GM12878 (cell line): ENCODE data around the gene STARD4. TPM values are rescaled to one million over a fixed set of nuclear protein-coding genes. Genes with fewer than 3 reads are reported as not detected.
A peak's percentile ranks its signal among the peaks of the same experiment; 100 is the strongest.

ENCODE experiments used
- CBFB ChIP-seq: IDR thresholded peaks from 2 replicates; pipeline ENCODE4 v1.6.1; 2016; ENCODE audit warnings: antibody characterized with exemption, low read depth
- CREB1 ChIP-seq: IDR thresholded peaks from 2 replicates; pipeline ENCODE4 v1.6.1; 2012; ENCODE audit warnings: low read depth, mild to moderate bottlenecking, inconsistent platforms
- CREM ChIP-seq: IDR thresholded peaks from 2 replicates; pipeline ENCODE4 v1.6.1; 2014; ENCODE audit warnings: antibody characterized with exemption, low read depth
- DPF2 ChIP-seq: fragments of 450-650 bp; IDR thresholded peaks from 2 replicates; pipeline ENCODE4 v1.6.1; 2017; ENCODE audit warnings: mild to moderate bottlenecking
- EGR1 ChIP-seq, 2 experiments: IDR thresholded peaks; 1 replicate in 1 of 2; 2 replicates in 1 of 2; pipeline ENCODE4 v1.6.1; 2011 to 2012; ENCODE audit warnings: low read depth in 2 of 2, low read length in 2 of 2, borderline replicate concordance in 1 of 2, mild to moderate bottlenecking in 1 of 2, moderate library complexity in 1 of 2
- EP300 ChIP-seq, 2 experiments: fragments of 150-350 bp in 1 of 2; IDR thresholded peaks; 2 replicates each; pipeline ENCODE4 v1.6.1; 2011 to 2012; ENCODE audit warnings: low read depth in 2 of 2, low read length in 2 of 2, borderline replicate concordance in 1 of 2, improper control_type of control experiment in 1 of 2, inconsistent platforms in 1 of 2; ENCODE audit not compliant: control insufficient read depth in 1 of 2
- ETV6 ChIP-seq, 2 experiments: fragments of 450-650 bp in 1 of 2; IDR thresholded peaks in 1 of 2; conservative IDR thresholded peaks in 1 of 2; 2 replicates each; pipeline ENCODE4 v1.6.1; 2014; ENCODE audit warnings: antibody characterized with exemption in 1 of 2, borderline replicate concordance in 1 of 2, low read depth in 1 of 2, mild to moderate bottlenecking in 1 of 2, moderate library complexity in 1 of 2
- EZH2 ChIP-seq: IDR thresholded peaks from 2 replicates; pipeline ENCODE4 v1.6.1; 2012; ENCODE audit warnings: low read depth, mild to moderate bottlenecking, control low read depth, inconsistent platforms, low read length, borderline replicate concordance; ENCODE audit not compliant: control insufficient read depth
- FOXK2 ChIP-seq: fragments of 450-650 bp; IDR thresholded peaks from 2 replicates; pipeline ENCODE4 v1.6.1; 2017; ENCODE audit warnings: mild to moderate bottlenecking, moderate library complexity
- GATAD2B ChIP-seq: fragments of 450-650 bp; conservative IDR thresholded peaks from 2 replicates; pipeline ENCODE4 v1.6.1; 2017; ENCODE audit warnings: low read depth, mild to moderate bottlenecking, moderate library complexity
- HDGF ChIP-seq: fragments of 450-650 bp; IDR thresholded peaks from 2 replicates; pipeline ENCODE4 v1.6.1; 2016; ENCODE audit warnings: antibody characterized with exemption
- MEF2B ChIP-seq: fragments of 450-650 bp; IDR thresholded peaks from 2 replicates; pipeline ENCODE4 v1.6.1; 2018; ENCODE audit warnings: mild to moderate bottlenecking, moderate library complexity; ENCODE audit not compliant: partially characterized antibody, poor library complexity, severe bottlenecking
- MTA2 ChIP-seq: fragments of 450-650 bp; IDR thresholded peaks from 2 replicates; pipeline ENCODE4 v1.6.1; 2016; ENCODE audit warnings: low read depth, mild to moderate bottlenecking, moderate library complexity
- NBN ChIP-seq: fragments of 450-650 bp; IDR thresholded peaks from 2 replicates; pipeline ENCODE4 v1.6.1; 2016
- NR2F1 ChIP-seq: fragments of 450-650 bp; conservative IDR thresholded peaks from 2 replicates; pipeline ENCODE4 v1.6.1; 2017; ENCODE audit warnings: mild to moderate bottlenecking
- PAX5 ChIP-seq: IDR thresholded peaks from 2 replicates; pipeline ENCODE4 v1.6.1; 2011; ENCODE audit warnings: low read depth, low read length, borderline replicate concordance
- PML ChIP-seq: IDR thresholded peaks from 2 replicates; pipeline ENCODE4 v1.6.1; 2012; ENCODE audit warnings: low read length, inconsistent platforms
- RB1 ChIP-seq: fragments of 450-650 bp; formaldehyde crosslinking; IDR thresholded peaks from 2 replicates; pipeline ENCODE4 v1.6.1; 2017; ENCODE audit warnings: mild to moderate bottlenecking, borderline replicate concordance
- RCOR1 ChIP-seq: conservative IDR thresholded peaks from 2 replicates; pipeline ENCODE4 v1.6.1; 2012; ENCODE audit warnings: low read depth, low read length, improper control_type of control experiment
- SP1 ChIP-seq: IDR thresholded peaks from one replicate; pipeline ENCODE4 v1.6.1; 2011; ENCODE audit warnings: low read depth, low read length
- SREBF1 ChIP-seq: IDR thresholded peaks from 2 replicates; pipeline ENCODE4 v1.6.1; 2012; ENCODE audit warnings: mild to moderate bottlenecking, low read length
- SREBF2 ChIP-seq: IDR thresholded peaks from 2 replicates; pipeline ENCODE4 v1.6.1; 2012; ENCODE audit warnings: mild to moderate bottlenecking, low read length
- STAT3 ChIP-seq: IDR thresholded peaks from 2 replicates; pipeline ENCODE4 v1.6.1; 2011; ENCODE audit warnings: low read depth, low read length, improper control_type of control experiment
- TCF3 ChIP-seq: IDR thresholded peaks from 2 replicates; pipeline ENCODE4 v1.6.1; 2012; ENCODE audit warnings: low read depth, mild to moderate bottlenecking, low read length, borderline replicate concordance; ENCODE audit not compliant: insufficient read depth
- YY1 ChIP-seq: IDR thresholded peaks from 2 replicates; pipeline ENCODE4 v1.6.1; 2011; ENCODE audit warnings: low read depth, mild to moderate bottlenecking, low read length
- ZNF207 ChIP-seq: fragments of 450-650 bp; IDR thresholded peaks from 2 replicates; pipeline ENCODE4 v1.6.1; 2014; ENCODE audit warnings: antibody characterized with exemption, mild to moderate bottlenecking, borderline replicate concordance
- ZSCAN29 ChIP-seq: fragments of 450-650 bp; IDR thresholded peaks from 2 replicates; pipeline ENCODE4 v1.6.1; 2017; ENCODE audit warnings: mild to moderate bottlenecking, moderate library complexity
- polyA plus RNA-seq, 11 experiments: library from polyadenylated mRNA; depleted of rRNA in 4 of 11; unstranded in 6 of 11; stranded (reverse) in 5 of 11; fragments of >200 nt; fragmentation: Nextera tagmentation in 4 of 11; fragmentation: Illumina TruSeq in 1 of 11; extraction: Ambion mirVana in 4 of 11; extraction: Trizol in 1 of 11; gene quantifications; 1 replicate in 1 of 11; 2 replicates in 10 of 11; pipeline versions ENCODE4 v1.2.1 to v1.2.3, GENCODE V29; 2011 to 2016; ENCODE audit warnings: inconsistent platforms in 2 of 11, missing spikeins in 2 of 11, low read depth in 1 of 11
- total RNA-seq, 4 experiments: library from RNA; depleted of rRNA in 3 of 4; stranded (reverse); fragments of >200 nt in 3 of 4; fragmentation: Illumina TruSeq in 1 of 4; extraction: Trizol in 1 of 4; gene quantifications; 2 replicates each; pipeline versions ENCODE4 v1.2.1 to v1.2.3, GENCODE V29; 2013 to 2021
- TF ChIP-seq, protein P1 (sequence below): fragments of 450-650 bp; IDR thresholded peaks from 2 replicates; pipeline ENCODE4 v1.6.1; 2018; ENCODE audit warnings: borderline replicate concordance, mild to moderate bottlenecking; ENCODE audit not compliant: partially characterized antibody

The STARD4 gene
- total and polyA plus RNA-seq, 10 of the 15 experiments (the other 5 are each of a cell fraction or from before 2014, with no cell fraction given) = 41.9 to 190 (median 71.6) TPM

DNA sequence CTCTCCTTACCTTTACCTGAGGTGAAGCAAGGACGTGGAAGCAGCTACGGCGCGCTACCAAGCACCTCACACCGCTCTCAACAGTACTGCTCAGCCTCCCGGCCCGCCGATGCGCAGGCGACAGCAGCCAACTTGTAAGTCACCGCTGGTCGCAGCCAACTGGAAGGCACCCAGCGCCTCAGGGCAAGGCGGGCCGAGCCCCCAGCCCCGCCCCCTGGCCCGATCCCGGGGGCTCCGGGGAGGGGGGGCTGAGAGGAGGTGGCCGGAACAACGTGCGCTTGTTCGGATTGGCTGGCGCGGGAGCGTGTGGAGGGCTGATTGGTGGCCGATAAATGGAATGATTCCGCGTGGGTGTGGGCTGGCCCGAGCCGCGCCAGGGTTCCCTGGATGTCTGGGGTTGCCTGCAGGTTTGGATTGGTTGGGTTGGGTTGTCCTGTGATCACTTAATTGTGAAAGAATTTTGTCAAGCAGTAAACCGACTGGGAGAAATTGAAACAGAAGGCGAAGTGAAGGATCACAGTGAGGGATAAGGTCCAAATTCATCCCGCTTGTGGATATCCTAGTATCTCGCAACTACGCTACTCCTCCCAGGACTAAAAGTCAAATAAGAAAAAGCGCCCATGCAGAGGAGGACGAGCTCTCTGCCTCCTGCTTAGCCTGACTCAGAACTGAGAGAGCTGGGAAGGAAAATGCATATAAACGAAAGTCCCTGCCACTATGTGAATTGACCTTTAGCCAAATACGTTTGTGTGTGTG lies at the start of gene STARD4 (continued):
- TF ChIP-seq TCF3 (peak; percentile 53; the same call in 1 of the 2 replicates), CBFB (no peak), ETV6 (conservative IDR thresholded peaks at IDR 0.05 in 1 of 2, IDR thresholded peaks at IDR 0.05 in 1 of 2; ENCODE audit: borderline replicate concordance in 1 of 2, low read depth in 1 of 2) (no peak), SREBF2 (peak; percentile 82), EP300 (IDR thresholded peaks at IDR 0.05; ENCODE audit: borderline replicate concordance in 1 of 2, control insufficient read depth in 1 of 2, low read depth in 2 of 2, low read length in 2 of 2) (0 out of 4 replicates have a peak, but pooled peaks of 1 of the 2 experiments have one; percentile 6), MTA2 (0 out of 2 replicates have a peak, but pooled peaks have one; percentile 36), ZSCAN29 (no peak), RCOR1 (no peak), CREM (peak; percentile 72), MEF2B (peak; percentile 9), DPF2 (peak; percentile 34; the same call in 1 of the 2 replicates), SREBF1 (peak; percentile 90; the same call in 1 of the 2 replicates), GATAD2B (peak; percentile 47; the same call in 1 of the 2 replicates), FOXK2 (no peak), ZNF207 (peak; percentile 20; the same call in 1 of the 2 replicates), EZH2 (no peak), CREB1 (peak; percentile 81), NBN (peak; percentile 76; the same call in 1 of the 2 replicates), STAT3 (no peak), NR2F1 (peak; percentile 96; the same call in 1 of the 2 replicates), PAX5 (peak; percentile 60; the same call in 1 of the 2 replicates), HDGF (peak; percentile 79; the same call in 1 of the 2 replicates), YY1 (peak; percentile 55; the same call in 1 of the 2 replicates), PML (peak; percentile 88), SP1 (peak; percentile 87), EGR1 (IDR thresholded peaks at IDR 0.05; ENCODE audit: borderline replicate concordance in 1 of 2, low read depth in 2 of 2, low read length in 2 of 2) (peak in 1 of 2 experiments; percentile 95; a peak in 2 of 3 replicates), RB1 (peak; percentile 11; the same call in 1 of the 2 replicates)
- TF ChIP-seq, protein P1, sequence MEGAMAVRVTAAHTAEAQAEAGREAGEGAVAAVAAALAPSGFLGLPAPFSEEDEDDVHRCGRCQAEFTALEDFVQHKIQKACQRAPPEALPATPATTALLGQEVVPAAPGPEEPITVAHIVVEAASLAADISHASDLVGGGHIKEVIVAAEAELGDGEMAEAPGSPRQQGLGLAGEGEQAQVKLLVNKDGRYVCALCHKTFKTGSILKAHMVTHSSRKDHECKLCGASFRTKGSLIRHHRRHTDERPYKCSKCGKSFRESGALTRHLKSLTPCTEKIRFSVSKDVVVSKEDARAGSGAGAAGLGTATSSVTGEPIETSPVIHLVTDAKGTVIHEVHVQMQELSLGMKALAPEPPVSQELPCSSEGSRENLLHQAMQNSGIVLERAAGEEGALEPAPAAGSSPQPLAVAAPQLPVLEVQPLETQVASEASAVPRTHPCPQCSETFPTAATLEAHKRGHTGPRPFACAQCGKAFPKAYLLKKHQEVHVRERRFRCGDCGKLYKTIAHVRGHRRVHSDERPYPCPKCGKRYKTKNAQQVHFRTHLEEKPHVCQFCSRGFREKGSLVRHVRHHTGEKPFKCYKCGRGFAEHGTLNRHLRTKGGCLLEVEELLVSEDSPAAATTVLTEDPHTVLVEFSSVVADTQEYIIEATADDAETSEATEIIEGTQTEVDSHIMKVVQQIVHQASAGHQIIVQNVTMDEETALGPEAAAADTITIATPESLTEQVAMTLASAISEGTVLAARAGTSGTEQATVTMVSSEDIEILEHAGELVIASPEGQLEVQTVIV = peak; percentile 96
